GM12865 (cell line): ENCODE measurements around the gene LRIG2.
"Not testable (repeated sequence)": the region's sequence is repeated elsewhere in the genome, so short reads cannot be mapped to it uniquely, and the experiment has no call there.

Experiments
- DNase-seq: peaks from one replicate; pipeline ENCODE4 v3.0.0; 2010; ENCODE audit warnings: low read depth
- H3K4me3 ChIP-seq: 2 replicates; pipeline ENCODE4 v1.5.1; 2011; ENCODE audit warnings: mild to moderate bottlenecking, low read depth, low read length, control low read depth
- TF ChIP-seq, protein P1 (sequence below): IDR thresholded peaks from 2 replicates; pipeline ENCODE4 v1.5.1; 2011; ENCODE audit warnings: low read length, control low read depth, low read depth, inconsistent platforms; ENCODE audit not compliant: insufficient read depth; ENCODE audit errors: missing control alignments

The LRIG2 gene

DNA sequence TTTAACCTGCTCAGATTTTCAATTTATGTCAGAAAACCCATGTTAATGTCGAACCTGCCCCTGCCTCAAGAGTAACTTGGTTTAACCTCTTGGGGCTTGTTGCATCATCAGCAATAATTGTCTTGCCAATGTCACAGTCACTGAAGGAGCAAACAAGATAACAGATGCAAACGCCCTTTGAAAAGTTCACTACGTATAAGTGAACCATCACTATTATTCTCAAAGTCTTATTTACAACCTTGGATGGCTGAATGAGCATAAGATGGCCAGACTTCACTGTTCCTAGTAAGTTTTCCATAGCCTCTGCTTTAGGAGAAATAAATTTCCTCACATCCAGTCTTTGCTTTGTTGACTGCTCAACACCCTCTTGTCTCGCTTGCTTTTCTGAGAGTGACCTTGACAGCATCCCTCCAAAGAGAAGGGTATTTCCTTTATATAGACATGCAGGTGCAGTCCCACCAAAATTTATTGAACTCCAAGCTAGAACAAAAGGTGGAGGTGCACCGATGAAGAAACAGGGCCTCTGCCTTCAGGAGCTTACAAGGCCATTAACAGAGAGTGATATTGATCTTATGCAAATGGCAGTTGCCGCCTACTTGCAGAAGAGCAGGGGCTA, 749 bp upstream of the LRIG2 start:
- TF ChIP-seq, protein P1, sequence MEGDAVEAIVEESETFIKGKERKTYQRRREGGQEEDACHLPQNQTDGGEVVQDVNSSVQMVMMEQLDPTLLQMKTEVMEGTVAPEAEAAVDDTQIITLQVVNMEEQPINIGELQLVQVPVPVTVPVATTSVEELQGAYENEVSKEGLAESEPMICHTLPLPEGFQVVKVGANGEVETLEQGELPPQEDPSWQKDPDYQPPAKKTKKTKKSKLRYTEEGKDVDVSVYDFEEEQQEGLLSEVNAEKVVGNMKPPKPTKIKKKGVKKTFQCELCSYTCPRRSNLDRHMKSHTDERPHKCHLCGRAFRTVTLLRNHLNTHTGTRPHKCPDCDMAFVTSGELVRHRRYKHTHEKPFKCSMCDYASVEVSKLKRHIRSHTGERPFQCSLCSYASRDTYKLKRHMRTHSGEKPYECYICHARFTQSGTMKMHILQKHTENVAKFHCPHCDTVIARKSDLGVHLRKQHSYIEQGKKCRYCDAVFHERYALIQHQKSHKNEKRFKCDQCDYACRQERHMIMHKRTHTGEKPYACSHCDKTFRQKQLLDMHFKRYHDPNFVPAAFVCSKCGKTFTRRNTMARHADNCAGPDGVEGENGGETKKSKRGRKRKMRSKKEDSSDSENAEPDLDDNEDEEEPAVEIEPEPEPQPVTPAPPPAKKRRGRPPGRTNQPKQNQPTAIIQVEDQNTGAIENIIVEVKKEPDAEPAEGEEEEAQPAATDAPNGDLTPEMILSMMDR: no peak
- DNase-seq: no peak
- peak overlapping the region; percentile 89 for H3K4me3 ChIP-seq

- DNase-seq: peak; percentile 51
- H3K4me3 ChIP-seq: peak overlapping the region; percentile 89
- TF ChIP-seq, protein P1: peak; percentile 18
Measured at GRCh38 chr1:113073479-113073950, 517 bp downstream of the LRIG2 start.

DNA sequence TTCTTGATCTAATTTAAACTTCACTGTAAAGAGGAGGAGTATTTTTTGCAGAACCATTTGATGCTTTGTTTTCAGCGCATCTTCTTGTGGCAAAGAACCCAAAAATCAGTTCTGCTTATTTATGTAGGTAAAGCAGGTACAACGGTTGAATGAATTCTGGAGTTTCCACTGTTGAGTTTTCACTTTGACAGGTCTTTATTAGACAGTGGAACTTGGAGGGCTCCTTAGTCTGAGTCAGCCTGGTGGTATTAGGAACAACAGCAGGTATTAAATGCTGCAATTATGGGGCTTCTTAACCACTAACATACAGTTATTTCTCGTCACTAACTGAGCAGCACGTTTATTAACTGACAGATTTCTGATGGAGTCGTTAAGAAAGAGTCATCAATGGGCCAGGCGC, 1.2 kb downstream of the LRIG2 start:
- DNase-seq: peak; percentile 60
- TF ChIP-seq, protein P1: no peak
- peak overlapping the region; percentile 89 for H3K4me3 ChIP-seq

GRCh38 chr1:113077978-113078377, 5.0 kb downstream of the LRIG2 start:
- not testable (repeated sequence) for DNase-seq

GRCh38 chr1:113086541-113086940, 13.5 kb downstream of the LRIG2 start:
- no peak overlapping the region for H3K4me3 ChIP-seq
- TF ChIP-seq, protein P1: no peak
- no peak for DNase-seq

More at GRCh38 chr1:113077978-113078377, 5.0 kb downstream of the LRIG2 start:
- H3K4me3 ChIP-seq: not testable (repeated sequence)

DNA sequence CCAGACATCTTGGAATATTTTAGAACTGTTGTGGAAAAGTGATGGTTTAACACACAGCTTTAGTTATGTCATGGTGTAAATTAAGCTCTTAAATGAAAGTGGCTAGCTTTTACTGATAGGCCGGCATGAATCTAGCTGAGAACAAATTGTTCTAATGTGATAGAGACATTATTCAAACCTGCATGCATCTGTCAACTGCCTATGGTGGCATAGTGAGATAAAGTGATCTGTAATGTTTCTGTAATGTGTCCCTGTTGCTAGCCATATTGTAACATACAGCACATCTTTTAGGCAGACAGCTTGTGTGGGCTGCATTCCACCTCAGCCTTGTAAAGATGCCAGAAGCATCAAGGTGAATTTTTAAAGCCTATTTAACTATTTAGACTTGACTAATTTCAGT, 16.0 kb downstream of the LRIG2 start:
- TF ChIP-seq, protein P1: no peak
- DNase-seq: no peak
- H3K4me3 ChIP-seq: no peak overlapping the region

GRCh38 chr1:113090051-113090450, 17.1 kb downstream of the LRIG2 start:
- TF ChIP-seq, protein P1: no peak
- DNase-seq: no peak
- no peak overlapping the region for H3K4me3 ChIP-seq
